Trophoblast cell (in vitro differentiated cells and primary cell): ENCODE results near the gene HRH3.

Experiments used
- DNase-seq, 2 donors: peaks; one replicate each; pipeline ENCODE4 v3.0.0-alpha.2; 2016
- H2AFZ ChIP-seq: 2 replicates; pipeline ENCODE4 v1.6.1; 2013; ENCODE audit warnings: low read length, moderate library complexity, mild to moderate bottlenecking; ENCODE audit not compliant: insufficient read depth, poor library complexity
- H2AK5ac ChIP-seq: 2 replicates; pipeline ENCODE4 v1.6.1; 2013; ENCODE audit warnings: mild to moderate bottlenecking, low read length
- H2BK120ac ChIP-seq: 2 replicates; pipeline ENCODE4 v1.6.1; 2013; ENCODE audit warnings: low read length, mild to moderate bottlenecking, moderate library complexity; ENCODE audit not compliant: insufficient read depth, poor library complexity
- H2BK12ac ChIP-seq: 2 replicates; pipeline ENCODE4 v1.6.1; 2013; ENCODE audit warnings: mild to moderate bottlenecking, low read length, moderate library complexity
- H2BK5ac ChIP-seq: 2 replicates; pipeline ENCODE4 v1.6.1; 2013; ENCODE audit warnings: low read length, low read depth, moderate library complexity, mild to moderate bottlenecking; ENCODE audit not compliant: poor library complexity
- H3K14ac ChIP-seq: 2 replicates; pipeline ENCODE4 v1.6.1; 2013; ENCODE audit warnings: mild to moderate bottlenecking, low read length
- H3K18ac ChIP-seq: 2 replicates; pipeline ENCODE4 v1.6.1; 2013; ENCODE audit warnings: mild to moderate bottlenecking, low read length
- H3K23ac ChIP-seq: 2 replicates; pipeline ENCODE4 v1.6.1; 2013; ENCODE audit warnings: low read length
- H3K27ac ChIP-seq: 2 replicates; pipeline ENCODE4 v1.5.1; 2013; ENCODE audit warnings: low read depth, mild to moderate bottlenecking, inconsistent platforms, low read length, moderate library complexity
- H3K27me3 ChIP-seq: 2 replicates; pipeline ENCODE4 v1.6.1; 2013; ENCODE audit warnings: inconsistent platforms, mild to moderate bottlenecking, low read length, moderate library complexity; ENCODE audit not compliant: insufficient read depth
- H3K36me3 ChIP-seq, 2 experiments: 1 replicate in 1 of 2; 2 replicates in 1 of 2; pipeline ENCODE4 v1.6.1; 2013; ENCODE audit warnings: low read length in 2 of 2, mild to moderate bottlenecking in 2 of 2, moderate library complexity in 1 of 2; ENCODE audit not compliant: insufficient read depth in 2 of 2, control insufficient read depth in 1 of 2
- H3K4ac ChIP-seq: 2 replicates; pipeline ENCODE4 v1.6.1; 2013; ENCODE audit warnings: low read depth, mild to moderate bottlenecking, low read length, moderate library complexity
- H3K4me1 ChIP-seq, 2 experiments: 1 replicate in 1 of 2; 2 replicates in 1 of 2; pipeline ENCODE4 v1.6.1; 2013; ENCODE audit warnings: low read length in 2 of 2, mild to moderate bottlenecking in 2 of 2, moderate library complexity in 1 of 2; ENCODE audit not compliant: insufficient read depth in 2 of 2, control insufficient read depth in 1 of 2
- H3K4me2 ChIP-seq: 2 replicates; pipeline ENCODE4 v1.6.1; 2013; ENCODE audit warnings: inconsistent platforms, mild to moderate bottlenecking, low read length, moderate library complexity
- H3K4me3 ChIP-seq: 2 replicates; pipeline ENCODE4 v1.5.1; 2013; ENCODE audit warnings: mild to moderate bottlenecking, low read depth, low read length, inconsistent platforms
- H3K79me1 ChIP-seq: one replicate; pipeline ENCODE4 v1.6.1; 2013; ENCODE audit warnings: low read length
- H3K79me2 ChIP-seq: 2 replicates; pipeline ENCODE4 v1.6.1; 2013; ENCODE audit warnings: low read length, mild to moderate bottlenecking; ENCODE audit not compliant: control insufficient read depth, insufficient read depth, poor library complexity
- H3K9ac ChIP-seq: 2 replicates; pipeline ENCODE4 v1.6.1; 2013; ENCODE audit warnings: mild to moderate bottlenecking, low read length
- H3K9me3 ChIP-seq: 2 replicates; pipeline ENCODE4 v1.6.1; 2013; ENCODE audit warnings: low read depth, mild to moderate bottlenecking, control low read depth, inconsistent platforms, low read length; ENCODE audit not compliant: insufficient read depth
- H4K12ac ChIP-seq: 2 replicates; pipeline ENCODE4 v1.6.1; 2013; ENCODE audit warnings: low read depth, mild to moderate bottlenecking, low read length, moderate library complexity
- H4K8ac ChIP-seq: 2 replicates; pipeline ENCODE4 v1.6.1; 2013; ENCODE audit warnings: low read depth, mild to moderate bottlenecking, low read length, moderate library complexity
- H4K91ac ChIP-seq: one replicate; pipeline ENCODE4 v1.6.1; 2013; ENCODE audit warnings: low read depth, mild to moderate bottlenecking, low read length, moderate library complexity
- WGBS: extraction: QIAGEN DNeasy Blood & Tissue Kit; methylation state at CpG from one replicate; pipeline ENCODE4 v1.1.7; 2013; ENCODE audit warnings: missing lambda C conversion rate; ENCODE audit not compliant: insufficient read length, insufficient coverage; ENCODE audit errors: extremely low coverage; 5-methylcytosine and 5-hydroxymethylcytosine counted together

The HRH3 gene

DNA sequence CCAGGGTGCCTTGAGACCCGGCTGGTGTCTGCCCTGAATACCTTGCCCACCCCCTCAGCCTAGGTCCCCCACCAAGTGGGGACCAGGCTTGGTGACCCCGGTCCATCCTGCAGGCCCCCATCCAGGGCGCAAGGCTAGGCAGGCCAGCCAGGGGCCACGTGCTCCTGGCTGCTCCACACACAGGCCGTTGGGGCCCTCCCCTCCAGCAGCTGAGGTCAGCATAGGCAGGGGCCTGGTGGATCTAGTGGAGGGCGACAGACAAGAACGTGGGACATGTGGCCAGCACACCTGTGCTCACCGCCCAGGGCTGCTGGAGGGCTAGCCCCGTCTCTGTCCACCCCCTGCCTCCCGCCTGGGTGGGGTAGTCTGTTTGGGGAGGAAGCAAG is 7.5 kb upstream of the HRH3 start:
- Histone ChIP-seq H3K14ac (no peak overlapping the region), H3K27ac (no peak overlapping the region), H3K79me2 (no peaks in the 10 kb centered on the region), H3K4ac (no peak overlapping the region), H2BK120ac (no peak overlapping the region), H3K79me1 (no peaks in the 10 kb centered on the region), H4K8ac (no peak overlapping the region), H3K4me3 (no peak overlapping the region), H4K12ac (no peak overlapping the region), H3K9me3 (peaks cover 14% of the 10 kb centered on the region), H3K4me2 (no peak overlapping the region), H3K23ac (no peak overlapping the region), H3K36me3 (no peaks in the 10 kb centered on the region), H4K91ac (no peak overlapping the region), H3K4me1 (no peaks in the 10 kb centered on the region), H3K18ac (no peak overlapping the region), H3K27me3 (no peaks in the 10 kb centered on the region), H2BK5ac (no peak overlapping the region), H2BK12ac (no peak overlapping the region), H3K9ac (no peak overlapping the region), H2AFZ (no peak overlapping the region), H2AK5ac (no peak overlapping the region)
- WGBS = no CpG with 5 or more reads among the region's 10 CpGs
- no peak for DNase-seq

DNA sequence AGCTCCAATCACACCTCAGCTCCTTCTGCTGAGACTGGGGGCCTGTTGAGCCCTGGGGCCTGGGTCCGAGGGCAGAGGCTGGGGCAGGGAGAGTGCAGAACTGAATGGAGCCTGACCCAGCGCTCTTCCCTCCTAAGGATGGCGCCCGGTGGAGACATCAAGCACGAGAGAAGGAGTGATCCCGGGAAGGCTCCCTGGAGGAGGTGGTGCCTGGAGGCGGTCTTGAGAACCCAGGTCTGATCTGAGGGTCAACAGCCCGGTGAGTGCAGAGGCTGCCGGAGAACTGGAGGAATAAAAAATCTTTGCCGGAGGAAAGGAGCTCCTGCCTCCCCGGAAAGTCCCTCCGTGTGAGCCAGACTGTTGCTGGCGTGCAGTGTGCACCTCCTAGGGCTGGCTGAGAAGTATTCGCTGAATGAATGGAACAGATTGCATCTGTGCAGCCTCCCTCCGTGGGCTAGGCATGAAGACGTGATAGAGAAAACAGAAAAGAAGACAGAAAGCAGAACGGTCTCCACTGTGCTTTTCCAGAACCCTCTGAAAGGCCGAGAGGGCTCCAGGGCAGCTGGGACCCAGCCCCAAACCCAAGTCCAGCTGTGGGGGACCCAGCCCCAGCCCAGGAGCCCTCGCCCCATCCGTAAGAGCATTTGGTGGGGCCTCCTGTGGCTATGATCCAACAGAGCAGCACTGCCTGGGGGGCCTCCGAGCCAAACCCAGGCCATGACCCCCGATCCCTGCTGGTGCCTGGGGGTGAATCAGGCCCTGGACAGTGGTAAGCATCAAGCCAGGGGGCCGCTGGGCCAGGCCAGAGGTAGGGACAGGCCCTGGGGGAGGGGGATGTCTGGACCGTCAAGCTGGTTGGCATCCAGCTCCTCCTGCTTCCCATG is 6.9 kb upstream of the HRH3 start:
- no peak overlapping the region for H3K18ac ChIP-seq
- H4K8ac ChIP-seq = no peak overlapping the region
- H3K9ac ChIP-seq = no peak overlapping the region
- no peak overlapping the region for H3K14ac ChIP-seq
- peaks cover 5% of the 10 kb centered on the region for H3K27me3 ChIP-seq
- H3K27ac ChIP-seq = no peak overlapping the region
- H2BK12ac ChIP-seq = no peak overlapping the region
- no peaks in the 10 kb centered on the region for H3K4me1 ChIP-seq
- no peak overlapping the region for H2AK5ac ChIP-seq
- H4K91ac ChIP-seq = no peak overlapping the region
- H2BK5ac ChIP-seq = no peak overlapping the region
- no peaks in the 10 kb centered on the region for H3K36me3 ChIP-seq
- H3K4me3 ChIP-seq = no peak overlapping the region
- H3K4me2 ChIP-seq = no peak overlapping the region
- H3K79me2 ChIP-seq = no peaks in the 10 kb centered on the region
- no peak for DNase-seq
- H3K4ac ChIP-seq = no peak overlapping the region
- no peak overlapping the region for H3K23ac ChIP-seq
- no peaks in the 10 kb centered on the region for H3K79me1 ChIP-seq
- peaks cover 14% of the 10 kb centered on the region for H3K9me3 ChIP-seq
- H2BK120ac ChIP-seq = no peak overlapping the region
- no peak overlapping the region for H4K12ac ChIP-seq
- H2AFZ ChIP-seq = no peak overlapping the region
- WGBS = no CpG with 5 or more reads among the region's 24 CpGs

DNA sequence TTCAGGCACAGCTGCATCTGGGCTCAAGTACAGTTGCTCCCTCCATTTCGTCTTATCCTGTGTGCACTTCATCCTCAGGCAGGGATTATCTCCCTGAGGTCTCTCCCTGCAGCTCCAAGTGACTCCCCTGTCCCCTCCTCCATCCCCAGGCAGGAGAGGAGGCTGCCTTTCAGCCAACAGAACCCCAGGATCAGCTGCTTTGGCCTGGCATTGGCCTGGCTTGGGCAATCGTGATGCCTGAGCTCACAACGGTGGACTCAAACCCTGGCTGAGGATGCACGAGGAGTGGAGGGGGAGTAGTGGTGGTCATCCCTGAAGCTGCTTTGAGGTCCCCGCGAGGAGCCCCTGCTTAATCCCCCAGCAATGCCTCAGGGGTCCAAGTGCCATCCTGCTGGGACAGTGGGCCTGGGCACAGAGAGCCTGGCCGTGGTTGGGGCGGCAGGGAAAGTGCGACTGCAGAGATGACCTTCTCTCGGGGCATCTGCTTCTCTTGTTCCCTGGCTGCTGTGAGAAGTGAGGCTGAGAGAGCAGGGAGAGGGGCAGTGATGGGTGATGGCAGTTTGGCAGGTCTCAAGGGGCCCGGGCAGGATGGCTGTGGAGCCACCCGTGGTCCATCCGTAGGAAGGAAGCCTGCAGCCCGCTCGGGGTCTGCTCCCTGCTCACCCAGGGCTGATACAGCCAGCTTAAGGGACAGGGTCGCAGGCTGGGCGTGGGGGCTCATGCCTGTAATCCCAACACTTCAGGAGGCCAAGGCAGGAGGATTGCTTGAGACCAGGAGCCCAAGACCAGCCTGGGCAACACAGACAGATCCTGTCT is 6.0 kb upstream of the HRH3 start:
- no peak overlapping the region for H3K23ac ChIP-seq
- no peak overlapping the region for H3K27ac ChIP-seq
- H3K9me3 ChIP-seq = peaks cover 14% of the 10 kb centered on the region
- H2BK120ac ChIP-seq = no peak overlapping the region
- no peak overlapping the region for H3K4me3 ChIP-seq
- H3K14ac ChIP-seq = no peak overlapping the region
- no peak overlapping the region for H4K8ac ChIP-seq
- no peak for DNase-seq
- no peak overlapping the region for H3K18ac ChIP-seq
- H2BK5ac ChIP-seq = no peak overlapping the region
- H3K9ac ChIP-seq = no peak overlapping the region
- H4K91ac ChIP-seq = no peak overlapping the region
- WGBS = no CpG with 5 or more reads among the region's 17 CpGs
- no peaks in the 10 kb centered on the region for H3K36me3 ChIP-seq
- no peak overlapping the region for H4K12ac ChIP-seq
- H3K79me2 ChIP-seq = no peaks in the 10 kb centered on the region
- H2BK12ac ChIP-seq = no peak overlapping the region
- H3K27me3 ChIP-seq = peaks cover 13% of the 10 kb centered on the region
- H3K4ac ChIP-seq = no peak overlapping the region
- H2AK5ac ChIP-seq = no peak overlapping the region
- no peak overlapping the region for H2AFZ ChIP-seq
- no peaks in the 10 kb centered on the region for H3K79me1 ChIP-seq
- H3K4me2 ChIP-seq = no peak overlapping the region
- H3K4me1 ChIP-seq = no peaks in the 10 kb centered on the region

DNA sequence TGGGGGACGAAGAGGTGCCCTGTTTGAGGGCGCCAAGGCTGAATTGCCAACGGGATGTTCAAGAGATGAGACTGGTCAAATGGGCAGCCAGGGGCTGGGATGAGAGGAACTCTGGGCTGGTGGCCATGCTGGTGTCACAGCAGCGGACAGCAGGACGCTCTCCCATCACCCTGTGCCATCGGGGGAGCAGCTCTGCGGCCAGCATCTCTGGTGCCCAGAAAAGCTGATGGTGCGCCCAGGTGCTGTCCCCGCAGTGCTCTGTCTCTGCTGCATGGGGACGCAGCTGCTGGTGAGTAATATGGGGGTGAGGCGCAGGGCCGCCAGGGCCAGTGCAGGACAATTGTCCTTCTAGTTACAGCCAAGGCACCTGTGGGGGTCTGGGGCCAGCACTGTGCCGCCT is 4.9 kb upstream of the HRH3 start:
- no peak overlapping the region for H2BK120ac ChIP-seq
- no peak overlapping the region for H3K4ac ChIP-seq
- WGBS = no CpG with 5 or more reads among the region's 13 CpGs

More for the DNA sequence above, 4.9 kb upstream of the HRH3 start:
- Histone ChIP-seq H3K14ac (no peak overlapping the region), H3K4me3 (no peak overlapping the region), H3K27me3 (peaks cover 20% of the 10 kb centered on the region), H2BK5ac (no peak overlapping the region), H2AK5ac (no peak overlapping the region), H3K4me2 (no peak overlapping the region), H3K9ac (no peak overlapping the region), H4K91ac (no peak overlapping the region), H3K79me1 (no peaks in the 10 kb centered on the region), H3K23ac (no peak overlapping the region), H3K18ac (no peak overlapping the region), H3K36me3 (no peaks in the 10 kb centered on the region), H3K27ac (no peak overlapping the region), H2AFZ (no peak overlapping the region), H2BK12ac (no peak overlapping the region), H3K79me2 (no peaks in the 10 kb centered on the region), H4K12ac (no peak overlapping the region), H3K9me3 (peaks cover 7% of the 10 kb centered on the region), H3K4me1 (no peaks in the 10 kb centered on the region), H4K8ac (no peak overlapping the region)
- no peak for DNase-seq
